ENCODE data around the gene ANKMY2.
"Not testable (repeated sequence)": the region's sequence is repeated elsewhere in the genome, so short reads cannot be mapped to it uniquely, and the experiment has no call there.

The ANKMY2 gene

DNA sequence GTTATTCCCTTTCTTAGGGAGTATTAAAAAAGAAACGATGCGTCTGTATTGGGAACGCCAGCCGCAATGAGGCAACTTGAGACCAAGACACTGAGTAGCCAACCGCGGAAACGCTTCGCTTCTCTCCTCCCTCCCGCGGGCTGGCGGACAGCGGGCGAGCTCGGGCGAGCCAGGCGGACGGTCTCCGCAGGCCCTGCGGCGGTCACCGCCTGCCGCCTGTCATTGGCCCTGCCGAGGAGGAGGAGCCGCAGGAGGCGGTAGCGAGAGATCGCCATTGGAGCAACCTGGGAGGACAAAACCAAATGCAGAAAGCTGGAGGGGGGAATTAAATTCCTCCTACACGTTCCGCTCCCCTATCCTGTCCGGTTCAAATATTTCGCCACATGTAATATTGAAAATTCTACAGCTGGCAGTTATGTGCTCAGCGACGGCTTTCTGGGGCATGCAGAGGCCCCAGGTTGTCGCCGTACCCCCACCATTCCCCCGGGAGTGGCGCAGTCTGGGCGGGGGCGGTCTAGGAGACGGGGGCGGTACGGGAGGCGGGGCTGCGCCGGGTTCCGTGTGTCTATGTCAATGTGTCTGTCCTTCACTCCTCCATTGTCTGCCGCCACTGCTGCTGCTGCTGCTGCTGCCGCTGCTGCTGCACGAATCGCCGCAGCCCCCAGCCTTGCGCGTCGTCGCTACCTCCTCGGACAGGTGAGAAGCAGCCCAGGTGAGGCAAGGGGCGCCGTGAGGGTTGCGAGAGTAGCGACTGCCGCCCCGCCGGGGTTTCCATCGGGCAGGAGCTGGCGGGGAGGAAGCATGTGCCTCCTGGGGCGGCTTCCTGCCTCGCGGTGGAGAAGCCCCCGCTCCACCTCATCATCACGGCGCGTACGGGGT, at the start of gene ANKMY2, which contains the start of gene BZW2:
ANKMY2 (minus strand) TSS at position 162 of the 879 bp plus-strand sequence. CDS start 181 bp downstream, outside the sequence.
BZW2 (plus strand) TSS at position 589 of the 879 bp plus-strand sequence. CDS start 19,263 bp downstream, outside the sequence.
- DNase-seq: peak; percentile 95

DNA sequence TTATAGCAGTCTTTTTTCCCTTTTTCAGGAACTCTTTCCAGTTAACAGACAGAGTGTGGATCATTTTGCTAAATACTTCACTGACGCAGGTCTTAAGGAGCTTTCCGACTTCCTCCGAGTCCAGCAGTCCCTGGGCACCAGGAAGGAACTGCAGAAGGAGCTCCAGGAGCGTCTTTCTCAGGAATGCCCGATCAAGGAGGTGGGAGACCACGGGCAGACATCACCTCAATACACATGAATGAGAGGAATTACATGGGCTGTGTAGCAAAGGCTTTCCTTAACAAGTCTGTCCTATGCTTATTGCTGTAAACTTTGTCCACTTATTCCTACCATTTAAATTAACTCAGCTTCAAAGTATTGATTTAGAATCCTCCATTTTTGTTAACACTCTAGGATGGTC, 49.3 kb upstream of the ANKMY2 start:
- DNase-seq: no peak

GRCh38 chr7:16693601-16694318, 48.2 kb upstream of the ANKMY2 start:
- no peak for DNase-seq

- DNase-seq: no peak
Measured at GRCh38 chr7:16691241-16691640, 45.7 kb upstream of the ANKMY2 start.

DNA sequence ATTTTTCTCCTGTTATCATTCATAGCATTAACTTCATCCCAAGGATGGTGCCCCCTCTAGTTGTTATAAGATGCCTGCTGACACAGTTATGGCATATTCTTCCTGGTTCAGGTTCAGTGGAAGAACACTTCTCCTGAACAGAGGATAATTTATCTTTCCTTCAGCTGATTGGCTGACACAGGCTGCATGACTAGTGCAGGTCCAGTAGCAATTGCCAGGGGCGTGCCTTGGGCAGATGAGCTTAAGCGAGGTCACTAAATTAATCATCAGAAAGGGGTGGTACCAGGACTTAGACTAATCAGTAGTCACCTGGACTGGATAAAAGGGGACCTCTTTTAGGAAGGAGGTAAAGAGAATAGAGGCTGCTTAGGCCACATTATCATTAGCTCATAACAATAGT, 42.7 kb upstream of the ANKMY2 start:
- DNase-seq: no peak

DNA sequence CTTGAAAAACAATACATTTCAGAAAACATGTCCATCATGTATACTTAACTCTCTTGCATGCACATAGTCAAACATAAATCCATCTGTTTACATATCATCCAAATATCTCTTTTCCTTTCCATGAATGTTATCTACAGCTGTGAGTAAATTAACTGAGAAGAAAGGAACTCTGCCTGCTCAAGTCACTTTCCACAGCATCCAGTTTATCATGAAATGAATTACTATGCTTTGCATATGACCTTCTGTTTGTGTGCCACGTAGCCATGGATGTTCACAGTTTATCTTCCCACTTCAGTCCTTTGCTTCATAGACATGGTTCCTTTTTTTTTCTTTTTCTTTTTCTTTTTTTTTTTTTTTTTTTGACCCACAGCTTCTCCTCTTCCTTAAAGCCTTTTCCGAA, 40.0 kb upstream of the ANKMY2 start:
- DNase-seq: no peak

DNA sequence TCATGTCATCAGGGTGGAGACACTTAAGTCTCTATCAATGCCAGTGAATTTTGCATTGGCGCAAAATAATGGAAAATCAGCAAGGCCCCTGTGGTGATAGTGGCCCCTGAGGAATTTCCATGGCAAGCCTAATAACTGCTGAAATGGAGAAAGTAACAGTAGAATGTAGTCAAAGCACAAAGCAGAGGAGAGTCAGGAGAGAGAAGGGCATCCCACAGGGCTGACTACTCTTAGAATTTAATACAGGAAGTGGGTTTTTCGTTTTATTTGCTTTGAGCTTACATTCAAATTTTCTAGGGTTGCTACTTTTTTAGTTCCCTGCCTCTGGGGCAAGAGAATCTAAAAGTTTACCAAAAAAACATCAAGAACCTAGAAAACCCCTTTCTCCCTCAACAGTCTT, 39.4 kb upstream of the ANKMY2 start:
- DNase-seq: no peak

DNA sequence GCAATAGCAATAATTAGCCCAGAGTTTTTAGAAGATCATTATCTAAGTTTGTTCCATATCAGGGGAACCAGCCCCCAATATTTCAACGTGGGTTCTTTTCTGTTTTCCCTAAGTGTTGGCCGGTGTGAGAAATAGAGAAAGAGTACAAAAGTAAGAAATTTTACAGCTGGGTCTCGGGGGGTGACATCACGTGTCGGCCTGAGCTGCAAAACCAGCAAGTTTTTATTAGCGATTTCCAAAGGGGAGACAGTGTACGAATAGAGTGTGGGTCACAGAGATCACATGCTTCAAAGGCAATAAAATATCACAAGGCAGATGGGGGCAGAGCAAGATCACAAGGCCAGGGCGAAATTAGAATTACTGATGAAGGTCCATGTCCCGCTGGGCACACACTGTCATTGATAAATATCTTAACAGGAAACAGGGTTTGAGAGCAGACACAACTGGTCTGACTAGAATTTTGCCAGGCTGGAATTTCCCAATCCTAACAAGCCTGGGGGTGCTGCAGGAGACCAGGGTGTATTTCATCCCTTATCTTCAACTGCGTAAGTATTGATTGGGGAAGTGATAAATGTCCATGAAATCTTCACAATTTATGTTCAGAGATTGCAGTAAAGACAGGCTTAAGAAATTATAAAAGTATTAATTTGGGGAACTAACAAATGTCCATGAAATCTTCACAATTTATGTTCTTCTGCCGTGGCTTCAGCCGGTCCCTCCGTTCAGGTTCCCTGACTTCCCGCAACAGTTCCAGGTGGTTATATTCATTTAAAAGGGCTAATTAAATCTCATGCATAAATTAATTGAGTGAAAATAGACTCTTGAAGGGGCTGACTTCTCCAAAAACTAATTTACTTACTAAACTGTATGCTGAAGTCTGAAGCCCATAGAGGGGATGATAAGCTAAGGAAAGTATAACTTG, 33.4 kb upstream of the ANKMY2 start:
- DNase-seq: not testable (repeated sequence)

GRCh38 chr7:16677978-16678494, 32.5 kb upstream of the ANKMY2 start:
- DNase-seq: no peak

DNA sequence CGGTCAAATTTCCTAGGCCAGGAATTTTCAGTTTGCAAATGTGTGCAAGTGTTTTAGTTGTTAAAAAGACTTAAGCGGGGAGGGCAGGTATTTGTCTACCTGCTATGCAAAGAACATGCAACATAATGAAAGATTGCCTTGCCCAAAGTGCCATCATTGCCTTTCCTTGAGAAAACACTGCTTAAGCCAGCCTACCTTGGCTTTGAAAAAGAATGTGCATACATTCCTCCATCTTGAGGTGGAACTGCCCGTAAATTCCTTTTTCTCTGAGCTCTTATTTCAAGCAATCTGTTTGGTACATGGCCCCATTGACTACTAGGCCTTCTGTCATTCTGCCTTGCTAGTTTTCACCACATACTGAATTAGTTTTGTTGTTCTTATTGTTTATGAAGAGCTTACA, 29.7 kb upstream of the ANKMY2 start:
- no peak for DNase-seq

DNA sequence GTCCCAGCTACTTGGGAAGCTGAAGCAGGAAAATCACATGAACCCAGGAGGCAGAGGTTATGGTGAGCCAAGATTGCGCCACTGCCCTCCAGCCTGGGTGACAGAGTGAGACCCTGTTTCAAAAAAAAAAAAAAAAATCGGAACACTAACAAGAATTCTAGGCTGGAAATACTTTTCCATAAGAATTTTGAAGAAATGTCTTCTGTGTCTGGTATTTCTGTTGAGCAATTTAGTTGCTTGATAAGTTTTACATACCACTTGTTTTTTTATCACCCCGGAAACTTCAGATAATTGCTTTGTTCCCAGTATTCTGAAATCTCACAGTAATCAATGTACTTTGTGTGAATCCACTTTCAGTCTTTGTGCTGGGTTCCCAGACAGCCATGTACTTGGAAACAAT, 26.3 kb upstream of the ANKMY2 start:
- DNase-seq: no peak

DNA sequence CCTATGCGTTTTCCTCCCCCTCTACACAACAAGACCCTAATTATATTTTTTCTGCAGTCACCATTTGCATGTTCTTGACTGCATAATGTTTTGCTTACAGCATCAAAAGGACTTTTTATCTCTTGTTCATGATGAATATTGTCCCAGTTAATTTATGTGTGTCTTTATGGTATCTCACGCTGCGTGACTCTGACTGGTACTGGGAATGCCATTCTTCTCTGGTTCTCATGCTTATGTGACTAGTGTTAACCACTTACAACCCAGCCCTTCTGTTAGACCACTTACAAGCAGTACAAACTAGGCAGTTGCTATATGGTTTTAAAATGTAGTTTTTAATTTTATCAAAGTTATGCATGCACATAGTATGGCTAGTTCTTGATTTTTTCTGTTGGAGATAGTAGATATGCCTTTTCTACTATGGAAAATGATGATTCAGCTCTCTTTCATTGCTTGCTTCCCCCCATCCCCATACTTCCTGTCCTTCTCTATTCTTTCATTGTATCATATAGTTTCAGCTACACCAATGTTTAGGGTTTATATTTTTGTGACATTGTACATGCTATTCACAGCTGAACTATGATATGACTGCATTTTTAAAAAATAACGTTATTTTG, 25.3 kb upstream of the ANKMY2 start:
- DNase-seq: no peak

DNA sequence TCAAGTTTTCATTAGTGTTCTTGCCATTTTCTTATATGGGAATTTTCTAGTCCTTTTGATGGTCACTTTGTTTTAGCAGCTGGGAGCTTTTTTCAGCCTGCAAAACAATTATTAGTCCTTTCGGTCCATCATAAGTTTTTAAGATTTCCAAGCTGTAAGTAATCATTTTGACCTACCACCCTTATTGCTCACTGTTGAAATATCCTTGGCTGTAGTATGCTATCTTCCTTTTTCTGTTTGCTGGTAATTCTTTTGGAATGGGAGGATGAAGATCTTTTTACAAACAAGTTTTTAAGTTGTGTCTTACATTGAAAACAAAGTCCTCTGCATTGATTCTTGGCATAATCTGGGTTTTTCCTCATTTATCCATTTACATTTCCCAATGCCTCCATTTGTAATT, 24.5 kb upstream of the ANKMY2 start:
- DNase-seq: no peak

GRCh38 chr7:16669581-16669980, 24.0 kb upstream of the ANKMY2 start:
- DNase-seq: no peak

- DNase-seq: no peak
Measured at GRCh38 chr7:16668978-16669377, 23.4 kb upstream of the ANKMY2 start.

DNA sequence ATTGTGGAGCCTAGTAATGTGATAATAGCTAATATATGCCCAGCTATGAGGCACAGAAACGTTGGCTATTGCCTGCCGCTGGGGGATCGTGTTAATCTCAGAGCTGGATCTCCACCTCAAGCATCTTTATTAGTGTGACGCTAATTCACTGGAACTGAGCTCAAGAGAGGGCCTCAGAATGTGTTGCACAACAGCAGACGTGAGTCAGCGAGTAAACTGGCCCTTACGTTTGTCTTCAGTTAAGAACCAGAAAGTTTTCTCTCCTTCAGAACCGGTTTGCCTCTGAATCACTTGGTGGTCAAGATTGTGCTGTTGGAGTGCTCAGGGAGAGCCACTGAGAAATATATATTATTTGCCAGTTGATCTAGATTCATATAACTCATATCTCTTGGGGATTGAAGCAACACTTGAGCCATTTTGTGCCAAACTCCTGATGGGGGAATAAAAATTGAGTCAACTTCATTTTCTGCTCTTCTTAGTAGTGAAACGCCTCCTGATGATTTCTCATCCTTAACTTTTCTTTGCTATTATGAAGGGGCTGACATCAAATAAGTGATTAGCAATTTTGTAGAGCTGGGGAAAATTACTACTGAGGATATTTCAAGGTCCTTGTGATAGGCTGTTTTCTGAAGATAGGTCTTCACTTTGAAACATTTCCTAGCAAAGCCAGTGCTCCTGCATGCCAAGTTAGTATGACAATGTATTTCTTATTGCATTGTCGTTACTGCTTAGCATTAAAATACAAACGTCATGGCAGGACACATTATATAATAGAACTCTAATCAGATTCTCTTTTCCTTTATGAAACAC, 22.7 kb upstream of the ANKMY2 start:
- no peak for DNase-seq

DNA sequence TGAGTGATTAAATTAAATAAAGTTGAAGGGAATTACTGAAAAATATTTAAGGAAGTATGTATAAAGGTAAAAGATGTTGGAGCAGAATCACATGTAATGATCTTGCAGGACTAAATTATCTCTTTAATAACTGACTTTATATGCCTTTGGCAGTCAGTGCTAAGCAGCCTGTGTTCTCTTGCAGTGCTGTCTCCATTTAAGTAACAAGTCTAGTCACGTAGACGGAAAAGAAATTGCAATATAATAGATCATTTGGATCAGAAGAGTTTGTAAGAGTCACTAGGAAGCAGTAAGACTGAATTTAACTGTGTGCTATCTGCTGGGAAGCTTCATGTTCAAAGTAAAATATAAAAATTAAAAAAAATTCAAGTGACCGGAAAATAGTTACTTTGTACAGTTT, 21.8 kb upstream of the ANKMY2 start:
- no peak for DNase-seq

DNA sequence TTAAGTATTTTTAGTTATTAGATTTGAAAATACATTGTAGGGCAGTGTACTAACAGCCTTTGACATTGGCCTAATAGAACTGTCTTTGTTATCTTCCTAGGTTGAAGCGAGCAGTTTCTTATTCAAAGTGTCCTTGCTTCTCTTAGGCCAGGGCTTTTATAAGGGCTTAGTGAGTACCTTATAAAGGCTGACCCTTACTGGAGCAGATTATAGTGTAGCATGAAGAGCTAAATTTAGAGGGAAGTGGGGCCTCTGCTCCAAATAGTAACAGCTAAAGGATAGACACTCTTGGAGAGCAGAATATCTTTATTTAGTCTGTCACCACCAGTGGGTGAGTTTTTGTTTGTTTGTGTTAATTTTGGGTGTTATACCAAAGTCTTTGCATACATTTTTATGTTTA, 16.4 kb upstream of the ANKMY2 start:
- DNase-seq: no peak

DNA sequence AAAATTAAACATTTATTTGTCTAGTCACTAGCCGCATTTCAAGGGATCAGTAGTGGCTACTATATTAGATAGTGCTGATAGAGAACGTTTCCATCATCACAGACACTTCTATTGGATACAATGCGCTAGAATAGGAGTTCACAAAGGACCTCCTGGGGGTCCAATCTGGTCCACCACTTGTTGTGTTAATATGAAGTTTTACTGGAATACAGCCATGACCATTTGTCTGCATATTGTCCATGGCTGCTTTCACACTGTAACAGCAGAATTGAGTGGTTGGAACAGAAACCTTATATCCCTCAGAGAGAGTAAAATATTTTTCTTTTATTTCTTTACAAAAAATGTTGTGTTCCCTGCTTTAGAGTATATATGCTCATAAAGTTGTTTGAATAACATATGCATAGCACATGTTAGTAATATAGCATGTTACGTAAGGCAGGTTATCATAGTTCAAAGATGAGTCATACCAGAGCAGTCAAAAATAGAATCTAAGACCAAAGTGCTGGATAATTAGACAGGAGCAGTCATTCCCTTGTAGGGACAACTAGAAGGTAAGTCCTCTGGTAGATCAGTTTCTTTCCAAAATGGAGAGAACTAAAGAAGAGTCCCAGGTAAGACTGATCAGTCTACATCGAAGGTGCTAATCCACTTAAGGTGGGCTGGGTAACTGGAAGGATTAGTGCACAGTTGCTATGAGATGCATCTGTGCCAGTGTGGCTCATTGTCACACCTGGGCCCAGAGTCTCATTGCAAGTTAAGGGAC, 15.3 kb upstream of the ANKMY2 start:
- no peak for DNase-seq

- DNase-seq: not testable (repeated sequence)
Measured at GRCh38 chr7:16659854-16660497, 14.4 kb upstream of the ANKMY2 start.
